Endodermal cell (in vitro differentiated cells): ENCODE data around the gene UPF3B. TPM values are rescaled to one million over a fixed set of nuclear protein-coding genes. Genes with fewer than 3 reads are reported as not detected.
A peak's percentile ranks its signal among the peaks of the same experiment; 100 is the strongest.

Experiments
- DNase-seq: peaks from one replicate; pipeline ENCODE4 v3.0.0-alpha.2; 2017
- H3K27ac ChIP-seq: 2 replicates; pipeline ENCODE4 v1.5.1; 2013; ENCODE audit warnings: mild to moderate bottlenecking, low read depth, low read length, moderate library complexity
- H3K27me3 ChIP-seq: 2 replicates; pipeline ENCODE4 v1.6.1; 2013; ENCODE audit warnings: mild to moderate bottlenecking, low read length, moderate library complexity; ENCODE audit not compliant: insufficient read depth, control insufficient read depth, poor library complexity, severe bottlenecking
- H3K36me3 ChIP-seq: 2 replicates; pipeline ENCODE4 v1.7.0; 2013; ENCODE audit warnings: mild to moderate bottlenecking, low read length, moderate library complexity; ENCODE audit not compliant: control insufficient read depth, insufficient read depth
- H3K4me1 ChIP-seq: one replicate; pipeline ENCODE4 v1.7.0; 2013; ENCODE audit warnings: low read length; ENCODE audit not compliant: control insufficient read depth, insufficient read depth
- H3K4me3 ChIP-seq: 2 replicates; pipeline ENCODE4 v1.5.1; 2013; ENCODE audit warnings: mild to moderate bottlenecking, low read length, moderate library complexity
- H3K9ac ChIP-seq: 2 replicates; pipeline ENCODE4 v1.6.1; 2013; ENCODE audit warnings: mild to moderate bottlenecking, low read length, moderate library complexity; ENCODE audit not compliant: poor library complexity, severe bottlenecking; ENCODE audit errors: extremely low read depth
- H3K9me3 ChIP-seq: 2 replicates; pipeline ENCODE4 v1.6.1; 2013; ENCODE audit warnings: mild to moderate bottlenecking, low read length, moderate library complexity; ENCODE audit not compliant: control insufficient read depth
- H3K27ac Mint-ChIP-seq: 2 replicates; pipeline ENCODE4 v1.8.0; 2020; ENCODE audit warnings: mixed read lengths
- H3K27me3 Mint-ChIP-seq: 2 replicates; pipeline ENCODE4 v1.8.0; 2021; ENCODE audit warnings: mild to moderate bottlenecking, mixed read lengths; ENCODE audit not compliant: insufficient read depth
- H3K36me3 Mint-ChIP-seq: 2 replicates; pipeline ENCODE4 v1.8.0; 2020; ENCODE audit warnings: low read depth, mixed read lengths
- H3K4me1 Mint-ChIP-seq: 2 replicates; pipeline ENCODE4 v1.8.0; 2020; ENCODE audit warnings: mixed read lengths
- H3K4me3 Mint-ChIP-seq: 2 replicates; pipeline ENCODE4 v1.8.0; 2020; ENCODE audit warnings: mild to moderate bottlenecking, moderate library complexity, mixed read lengths
- H3K9me3 Mint-ChIP-seq: 2 replicates; pipeline ENCODE4 v1.8.0; 2020; ENCODE audit warnings: mild to moderate bottlenecking, mixed read lengths
- WGBS, 2 experiments: methylation state at CpG; one replicate each; pipeline versions ENCODE4 v1.1.5 to v1.1.7; 2013; ENCODE audit warnings: missing lambda C conversion rate in 2 of 2, mixed read lengths in 1 of 2; ENCODE audit not compliant: insufficient coverage in 1 of 2, insufficient read length in 1 of 2; 5-methylcytosine and 5-hydroxymethylcytosine counted together
- total RNA-seq, 2 donors: library from RNA; stranded (reverse); fragmentation: NEBNext Ultra II Directional in 1 of 2; extraction: Animal tissue kit (Norgen Biotek cat#: 25700) in 1 of 2; gene quantifications; 2 replicates in 1 of 2; 3 replicates in 1 of 2; pipeline ENCODE4 v1.2.1, GENCODE V29; 2021
- TF ChIP-seq, protein P1 (sequence below): fragments of 200-600 bp; sonication (generic); conservative IDR thresholded peaks from 2 replicates; pipeline ENCODE4 v1.5.0; 2021; ENCODE audit warnings: antibody characterized with exemption, mild to moderate bottlenecking

Gene UPF3B
- total RNA-seq, 2 donors from 2014 or later = 19.0 to 21.9 TPM

DNA sequence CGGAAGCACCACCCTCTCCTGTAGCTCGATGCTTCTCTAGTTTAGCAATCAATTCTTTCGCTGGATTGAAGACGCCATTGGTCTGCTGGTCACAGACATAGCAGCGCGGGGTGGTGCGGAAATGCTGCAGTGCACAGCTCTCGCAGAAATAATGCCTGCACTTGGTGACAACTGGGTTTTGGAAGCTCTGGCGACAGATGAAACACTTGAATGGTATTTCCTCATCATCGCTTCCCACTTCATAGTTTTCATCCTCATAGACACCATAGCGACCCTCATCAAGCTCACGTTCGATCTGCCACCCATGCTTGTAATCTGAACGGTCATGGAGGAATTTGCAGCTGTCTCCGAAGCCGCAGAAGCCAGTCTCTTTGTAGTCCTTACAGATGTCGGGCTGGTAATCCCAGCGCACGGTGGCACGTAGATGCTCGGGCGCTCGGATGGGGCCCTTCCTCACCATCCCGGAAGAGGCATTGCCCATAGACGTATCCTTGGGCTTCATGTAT, 17.9 kb upstream of the UPF3B start:
- no peak overlapping the region for H3K27ac ChIP-seq
- peak overlapping the region; percentile 84 for H3K9ac ChIP-seq
- Mint-ChIP-seq H3K27me3 (no peaks in the 10 kb centered on the region), H3K36me3 (peaks cover 2% of the 10 kb centered on the region), H3K4me3 (peak overlapping the region; percentile 76), H3K4me1 (no peaks in the 10 kb centered on the region), H3K9me3 (peaks cover 44% of the 10 kb centered on the region), H3K27ac (peak overlapping the region; percentile 97)
- TF ChIP-seq, protein P1, sequence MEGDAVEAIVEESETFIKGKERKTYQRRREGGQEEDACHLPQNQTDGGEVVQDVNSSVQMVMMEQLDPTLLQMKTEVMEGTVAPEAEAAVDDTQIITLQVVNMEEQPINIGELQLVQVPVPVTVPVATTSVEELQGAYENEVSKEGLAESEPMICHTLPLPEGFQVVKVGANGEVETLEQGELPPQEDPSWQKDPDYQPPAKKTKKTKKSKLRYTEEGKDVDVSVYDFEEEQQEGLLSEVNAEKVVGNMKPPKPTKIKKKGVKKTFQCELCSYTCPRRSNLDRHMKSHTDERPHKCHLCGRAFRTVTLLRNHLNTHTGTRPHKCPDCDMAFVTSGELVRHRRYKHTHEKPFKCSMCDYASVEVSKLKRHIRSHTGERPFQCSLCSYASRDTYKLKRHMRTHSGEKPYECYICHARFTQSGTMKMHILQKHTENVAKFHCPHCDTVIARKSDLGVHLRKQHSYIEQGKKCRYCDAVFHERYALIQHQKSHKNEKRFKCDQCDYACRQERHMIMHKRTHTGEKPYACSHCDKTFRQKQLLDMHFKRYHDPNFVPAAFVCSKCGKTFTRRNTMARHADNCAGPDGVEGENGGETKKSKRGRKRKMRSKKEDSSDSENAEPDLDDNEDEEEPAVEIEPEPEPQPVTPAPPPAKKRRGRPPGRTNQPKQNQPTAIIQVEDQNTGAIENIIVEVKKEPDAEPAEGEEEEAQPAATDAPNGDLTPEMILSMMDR = no peak
- no peaks in the 10 kb centered on the region for H3K4me1 ChIP-seq
- peak; percentile 55 for DNase-seq
- 2 to 3% methylated on average over 6 to 25 of the region's 25 CpGs for WGBS, 2 experiments
- H3K4me3 ChIP-seq = peak overlapping the region; percentile 93
- H3K36me3 ChIP-seq = no peaks in the 10 kb centered on the region
- H3K9me3 ChIP-seq = no peaks in the 10 kb centered on the region
- H3K27me3 ChIP-seq = no peaks in the 10 kb centered on the region

DNA sequence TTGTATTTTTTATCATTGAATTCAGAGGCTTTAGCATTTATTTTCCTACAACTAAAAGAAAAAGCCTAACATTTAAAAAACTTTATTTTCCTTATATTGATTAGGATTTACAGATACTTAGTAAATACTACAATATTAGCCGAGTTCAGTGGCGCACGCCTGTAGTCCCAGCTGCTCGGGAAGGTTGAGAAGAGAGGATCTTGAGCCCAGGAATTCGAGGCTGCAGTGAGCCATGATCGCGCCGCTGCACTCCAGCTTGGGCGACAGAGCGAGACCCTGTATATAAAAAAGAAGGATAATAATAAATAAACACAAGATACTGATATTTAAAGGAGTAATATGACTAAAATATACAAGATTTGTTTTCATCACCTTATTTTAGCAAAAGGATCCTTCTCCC, 681 bp upstream of the UPF3B start:
- H3K27ac Mint-ChIP-seq = peak overlapping the region; percentile 87
- H3K27me3 Mint-ChIP-seq = no peaks in the 10 kb centered on the region
- WGBS, 2 experiments = 27% methylated on average over 4 of the region's 10 CpGs; no CpG with 5 or more reads in 1 of the 2 experiments

DNA sequence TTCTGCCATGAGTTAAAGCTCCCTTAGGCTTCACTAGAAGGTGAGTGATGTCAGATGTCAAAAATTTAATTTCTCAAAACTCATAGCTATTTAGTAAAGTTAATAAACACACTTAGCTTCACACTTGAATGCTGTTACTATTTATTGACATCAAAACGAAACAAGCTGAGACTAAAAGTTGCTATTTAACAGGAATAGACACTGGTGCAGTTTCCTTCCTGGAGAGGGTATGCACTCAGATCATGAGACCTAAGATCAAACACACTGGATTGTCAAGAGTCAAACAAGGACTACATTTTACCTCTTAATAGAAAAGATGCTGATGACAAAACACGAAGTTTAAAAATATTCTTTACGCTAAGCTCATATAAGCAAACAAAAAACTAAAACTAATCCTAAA, 18.9 kb downstream of the UPF3B start:
- Mint-ChIP-seq H3K36me3 (peaks cover 66% of the 10 kb centered on the region), H3K4me1 (no peaks in the 10 kb centered on the region), H3K27ac (no peak overlapping the region), H3K4me3 (no peak overlapping the region), H3K27me3 (no peaks in the 10 kb centered on the region), H3K9me3 (peaks cover 53% of the 10 kb centered on the region)
- H3K27me3 ChIP-seq = no peaks in the 10 kb centered on the region
- TF ChIP-seq, protein P1 = no peak
- 100% methylated on average over 2 to 3 of the region's 3 CpGs for WGBS, 2 experiments
- H3K36me3 ChIP-seq = peaks cover 39% of the 10 kb centered on the region
- no peaks in the 10 kb centered on the region for H3K9me3 ChIP-seq
- no peak overlapping the region for H3K4me3 ChIP-seq
- H3K9ac ChIP-seq = no peak overlapping the region
- no peak for DNase-seq
- no peaks in the 10 kb centered on the region for H3K4me1 ChIP-seq
- H3K27ac ChIP-seq = no peak overlapping the region

More for the DNA sequence above, 681 bp upstream of the UPF3B start:
- H3K9me3 ChIP-seq = no peaks in the 10 kb centered on the region
- H3K9ac ChIP-seq = peak overlapping the region; percentile 42
- peaks cover 62% of the 10 kb centered on the region for H3K9me3 Mint-ChIP-seq
- H3K4me1 ChIP-seq = no peaks in the 10 kb centered on the region
- no peak overlapping the region for H3K27ac ChIP-seq
- DNase-seq = peak; percentile 45
- H3K36me3 ChIP-seq = peaks cover 26% of the 10 kb centered on the region
- no peaks in the 10 kb centered on the region for H3K4me1 Mint-ChIP-seq
- peak overlapping the region; percentile 91 for H3K4me3 Mint-ChIP-seq
- H3K4me3 ChIP-seq = peak overlapping the region; percentile 75
- no peaks in the 10 kb centered on the region for H3K27me3 ChIP-seq
- H3K36me3 Mint-ChIP-seq = peaks cover 24% of the 10 kb centered on the region
- TF ChIP-seq, protein P1 = no peak
